GM12875 (cell line): Measurements from ENCODE around the gene SEMA4A.
"Not testable (repeated sequence)": the region's sequence is repeated elsewhere in the genome, so short reads cannot be mapped to it uniquely, and the experiment has no call there.

Experiments used
- H3K4me3 ChIP-seq: one replicate; pipeline ENCODE4 v1.5.1; 2011; ENCODE audit warnings: low read depth, low read length, control low read depth
- TF ChIP-seq, protein P1 (sequence below): IDR thresholded peaks from 2 replicates; pipeline ENCODE4 v1.5.1; 2011; ENCODE audit warnings: low read depth, mild to moderate bottlenecking, control low read depth, inconsistent platforms, low read length, moderate library complexity, borderline replicate concordance; ENCODE audit not compliant: insufficient read depth

SEMA4A gene

DNA sequence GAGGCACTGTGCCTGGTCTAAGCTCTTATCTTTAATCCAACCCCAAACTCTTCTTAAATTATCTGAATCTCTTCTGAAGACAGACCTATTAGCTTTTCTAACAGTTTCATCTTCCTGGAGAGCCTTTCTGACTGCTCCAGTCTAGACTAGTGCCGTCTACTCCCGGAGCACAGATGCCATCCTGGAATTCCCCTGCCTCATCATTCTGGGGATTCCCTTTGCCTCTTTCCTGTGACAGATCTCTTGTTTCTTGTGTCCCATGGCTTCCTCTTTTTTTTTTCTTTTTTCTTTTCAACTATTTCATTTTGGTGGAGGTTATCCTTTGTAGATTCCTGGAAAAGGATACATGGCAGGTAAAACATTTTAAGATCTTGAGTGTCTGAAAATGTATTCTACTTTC, 11.7 kb downstream of the SEMA4A start:
- no peak overlapping the region for H3K4me3 ChIP-seq

GRCh38 chr1:156167536-156167935, 14.2 kb downstream of the SEMA4A start:
- no peak overlapping the region for H3K4me3 ChIP-seq

More for the DNA sequence above, 11.7 kb downstream of the SEMA4A start:
- TF ChIP-seq, protein P1, sequence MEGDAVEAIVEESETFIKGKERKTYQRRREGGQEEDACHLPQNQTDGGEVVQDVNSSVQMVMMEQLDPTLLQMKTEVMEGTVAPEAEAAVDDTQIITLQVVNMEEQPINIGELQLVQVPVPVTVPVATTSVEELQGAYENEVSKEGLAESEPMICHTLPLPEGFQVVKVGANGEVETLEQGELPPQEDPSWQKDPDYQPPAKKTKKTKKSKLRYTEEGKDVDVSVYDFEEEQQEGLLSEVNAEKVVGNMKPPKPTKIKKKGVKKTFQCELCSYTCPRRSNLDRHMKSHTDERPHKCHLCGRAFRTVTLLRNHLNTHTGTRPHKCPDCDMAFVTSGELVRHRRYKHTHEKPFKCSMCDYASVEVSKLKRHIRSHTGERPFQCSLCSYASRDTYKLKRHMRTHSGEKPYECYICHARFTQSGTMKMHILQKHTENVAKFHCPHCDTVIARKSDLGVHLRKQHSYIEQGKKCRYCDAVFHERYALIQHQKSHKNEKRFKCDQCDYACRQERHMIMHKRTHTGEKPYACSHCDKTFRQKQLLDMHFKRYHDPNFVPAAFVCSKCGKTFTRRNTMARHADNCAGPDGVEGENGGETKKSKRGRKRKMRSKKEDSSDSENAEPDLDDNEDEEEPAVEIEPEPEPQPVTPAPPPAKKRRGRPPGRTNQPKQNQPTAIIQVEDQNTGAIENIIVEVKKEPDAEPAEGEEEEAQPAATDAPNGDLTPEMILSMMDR, result no peak

DNA sequence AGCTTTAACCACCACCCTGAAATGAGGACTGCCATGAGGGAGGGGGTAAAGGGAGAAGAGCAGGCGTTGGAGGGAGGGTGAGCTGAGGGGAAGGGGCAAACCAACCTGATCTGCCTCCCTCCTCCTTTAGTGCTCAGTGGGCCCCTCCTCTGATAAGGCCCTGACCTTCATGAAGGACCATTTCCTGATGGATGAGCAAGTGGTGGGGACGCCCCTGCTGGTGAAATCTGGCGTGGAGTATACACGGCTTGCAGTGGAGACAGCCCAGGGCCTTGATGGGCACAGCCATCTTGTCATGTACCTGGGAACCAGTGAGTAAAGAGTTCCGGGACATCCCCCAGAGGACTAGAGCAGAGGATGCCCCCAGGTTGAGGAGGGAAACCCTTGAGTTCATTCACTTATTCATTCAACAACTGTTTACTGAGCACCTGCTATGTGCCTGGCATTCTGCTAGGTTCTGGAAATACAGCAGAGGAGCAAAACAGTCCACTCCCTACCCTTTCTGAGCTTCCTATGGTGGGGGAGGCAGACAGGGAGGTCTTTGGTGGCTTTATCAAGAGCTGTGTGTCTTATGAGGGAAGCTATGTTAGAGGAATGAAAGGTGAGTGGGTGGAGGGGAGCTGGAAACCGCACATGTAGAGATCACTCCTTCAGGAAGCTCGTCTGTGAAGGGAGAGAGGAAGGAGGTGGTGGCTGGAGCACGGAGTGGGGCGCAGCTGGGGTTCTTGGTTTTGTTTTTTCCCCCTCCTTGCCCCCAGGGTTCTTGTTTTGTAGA, 19.5 kb downstream of the SEMA4A start:
- TF ChIP-seq, protein P1, result no peak
- H3K4me3 ChIP-seq, result no peak overlapping the region

More at GRCh38 chr1:156167536-156167935, 14.2 kb downstream of the SEMA4A start:
- TF ChIP-seq, protein P1, result no peak

DNA sequence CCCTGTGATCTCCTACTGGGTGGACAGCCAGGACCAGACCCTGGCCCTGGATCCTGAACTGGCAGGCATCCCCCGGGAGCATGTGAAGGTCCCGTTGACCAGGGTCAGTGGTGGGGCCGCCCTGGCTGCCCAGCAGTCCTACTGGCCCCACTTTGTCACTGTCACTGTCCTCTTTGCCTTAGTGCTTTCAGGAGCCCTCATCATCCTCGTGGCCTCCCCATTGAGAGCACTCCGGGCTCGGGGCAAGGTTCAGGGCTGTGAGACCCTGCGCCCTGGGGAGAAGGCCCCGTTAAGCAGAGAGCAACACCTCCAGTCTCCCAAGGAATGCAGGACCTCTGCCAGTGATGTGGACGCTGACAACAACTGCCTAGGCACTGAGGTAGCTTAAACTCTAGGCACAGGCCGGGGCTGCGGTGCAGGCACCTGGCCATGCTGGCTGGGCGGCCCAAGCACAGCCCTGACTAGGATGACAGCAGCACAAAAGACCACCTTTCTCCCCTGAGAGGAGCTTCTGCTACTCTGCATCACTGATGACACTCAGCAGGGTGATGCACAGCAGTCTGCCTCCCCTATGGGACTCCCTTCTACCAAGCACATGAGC, 23.3 kb downstream of the SEMA4A start:
- no peak overlapping the region for H3K4me3 ChIP-seq
- TF ChIP-seq, protein P1, result no peak

DNA sequence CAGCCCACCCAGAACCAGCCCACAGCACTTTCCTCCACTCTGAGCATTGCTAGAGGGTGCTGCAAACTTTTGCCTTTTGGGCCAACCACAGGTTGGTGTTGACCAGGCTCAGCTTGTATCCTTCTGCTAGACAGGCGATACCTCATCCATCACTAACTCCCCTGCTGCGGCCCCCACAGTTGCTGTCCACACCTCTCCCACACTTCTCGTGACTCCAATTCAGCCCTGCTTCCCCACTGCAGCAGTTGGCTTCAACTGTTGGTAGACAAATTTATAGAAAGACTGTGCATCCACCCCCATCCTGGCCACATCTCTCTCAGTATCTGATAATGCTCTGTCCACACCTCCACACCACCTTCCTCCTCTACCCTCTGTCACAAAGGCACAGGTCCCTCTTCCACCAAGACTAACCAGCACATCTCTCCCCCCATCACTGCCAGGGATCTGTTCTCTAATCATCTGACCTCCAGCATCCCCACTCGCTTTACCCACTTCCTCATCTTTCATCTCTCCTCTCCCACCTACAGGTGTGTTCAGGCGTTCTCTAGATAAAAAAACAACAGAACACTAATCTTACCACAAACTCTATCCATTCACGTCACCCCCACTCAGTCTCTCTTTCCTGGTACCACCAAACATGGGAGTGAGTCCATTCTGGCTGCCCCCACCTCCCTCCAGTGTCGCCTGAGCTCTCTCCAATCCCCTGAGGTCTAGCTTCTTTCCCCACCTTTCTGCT, 24.7 kb downstream of the SEMA4A start:
- TF ChIP-seq, protein P1, result no peak
- H3K4me3 ChIP-seq, result no peak overlapping the region

DNA sequence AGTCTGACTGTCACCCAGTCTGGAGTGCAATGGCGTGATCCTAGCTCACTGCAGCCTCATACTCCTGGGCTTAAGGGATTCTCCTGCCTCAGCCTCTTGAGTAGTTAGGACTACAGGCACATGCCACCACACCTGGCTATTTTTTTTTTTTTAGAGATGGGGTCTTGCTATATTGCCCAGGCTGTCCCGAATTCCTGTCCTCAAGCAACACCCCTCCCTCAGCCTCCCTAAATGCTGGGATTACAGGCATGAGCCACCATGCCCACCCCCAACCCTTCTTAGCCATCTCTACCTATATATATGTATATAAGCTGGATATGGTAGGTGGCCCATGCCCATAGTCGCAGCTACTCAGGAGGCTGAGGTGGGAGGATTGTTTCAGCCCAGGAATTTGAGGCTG, 27.1 kb downstream of the SEMA4A start:
- TF ChIP-seq, protein P1, result no peak
- no peak overlapping the region for H3K4me3 ChIP-seq

GRCh38 chr1:156181391-156181924, 28.1 kb downstream of the SEMA4A start:
- not testable (repeated sequence) for H3K4me3 ChIP-seq

DNA sequence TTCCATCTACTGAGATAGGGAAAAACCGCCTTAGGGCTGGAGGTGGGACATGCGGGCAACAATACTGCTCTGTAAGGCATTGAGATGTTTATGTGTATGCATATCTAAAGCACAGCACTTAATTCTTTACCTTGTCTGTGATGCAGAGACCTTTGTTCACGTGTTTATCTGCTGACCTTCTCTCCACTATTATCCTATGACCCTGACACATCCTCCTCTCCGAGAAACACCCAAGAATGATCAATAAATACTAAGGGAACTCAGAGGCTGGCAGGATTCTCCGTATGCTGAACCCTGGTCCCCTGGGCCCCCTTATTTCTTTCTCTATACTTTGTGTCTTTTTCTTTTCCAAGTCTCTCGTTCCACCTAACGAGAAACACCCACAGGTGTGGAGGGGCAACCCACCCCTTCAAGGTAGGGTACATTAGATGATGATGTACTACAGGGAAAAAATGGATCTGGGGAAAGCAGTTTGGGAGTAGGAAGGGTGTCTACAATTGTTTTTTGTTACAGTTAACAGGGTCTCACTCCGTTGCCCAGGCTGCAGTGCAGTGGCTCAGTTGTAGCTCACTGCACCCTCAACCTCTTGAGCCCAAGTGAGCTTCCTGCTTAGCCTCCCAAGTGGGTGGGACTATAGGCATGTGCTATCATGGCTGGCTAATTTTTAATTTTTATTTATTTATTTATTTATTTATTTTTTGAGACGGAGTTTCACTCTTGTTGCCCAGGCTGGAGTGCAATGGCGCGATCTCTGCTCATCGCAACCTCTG, 28.8 kb downstream of the SEMA4A start:
- not testable (repeated sequence) for H3K4me3 ChIP-seq

DNA sequence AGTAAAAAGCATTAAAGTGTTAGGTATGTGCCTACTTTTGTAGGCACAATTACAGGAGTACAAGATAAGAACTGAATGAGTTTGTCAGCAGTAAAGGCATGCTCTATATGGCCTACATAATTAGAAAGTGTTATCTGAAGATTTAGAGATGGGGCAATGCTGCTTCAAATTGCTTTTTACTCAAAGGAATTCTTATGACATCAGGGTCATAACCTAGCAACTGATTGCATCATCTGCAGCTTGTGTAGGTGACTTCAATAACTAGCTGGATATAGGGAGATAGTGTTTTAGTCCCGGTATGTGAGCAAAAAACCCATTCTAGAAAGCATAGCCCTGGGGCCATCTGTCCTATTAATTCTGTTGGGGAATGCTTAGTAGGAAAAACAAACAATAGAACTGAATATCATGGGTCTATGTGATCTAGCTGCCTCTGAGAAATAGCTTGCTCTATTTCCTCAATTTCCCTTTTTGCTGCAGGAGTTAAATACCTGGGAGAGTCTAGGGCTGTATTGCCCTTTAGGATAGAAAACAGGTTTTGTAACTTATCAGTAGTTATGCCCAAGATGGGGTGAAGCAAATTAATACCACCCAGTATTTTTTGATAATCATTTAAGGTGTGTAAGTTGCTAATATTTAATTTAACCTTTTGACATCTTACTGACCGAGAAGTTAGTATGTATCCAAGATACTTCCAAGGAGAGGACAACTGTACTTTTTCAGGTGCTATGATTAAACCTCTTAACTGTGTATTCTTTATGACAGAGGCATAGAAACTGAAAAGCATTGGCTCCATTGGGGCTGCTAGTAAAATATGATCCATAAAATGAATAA, 33.2 kb downstream of the SEMA4A start:
- H3K4me3 ChIP-seq, result not testable (repeated sequence)

- not testable (repeated sequence) for H3K4me3 ChIP-seq
These were observed 36.9 kb downstream of the SEMA4A start for GRCh38 chr1:156190265-156190664.
